Measurements from ENCODE around the gene JAKMIP2. TPM values are rescaled to one million over a fixed set of nuclear protein-coding genes. Genes with fewer than 3 reads are reported as not detected.

JAKMIP2 gene
- polyA plus RNA-seq, 1 of the 3 experiments (the other 2 are of a cell fraction), result 2.1 TPM

DNA sequence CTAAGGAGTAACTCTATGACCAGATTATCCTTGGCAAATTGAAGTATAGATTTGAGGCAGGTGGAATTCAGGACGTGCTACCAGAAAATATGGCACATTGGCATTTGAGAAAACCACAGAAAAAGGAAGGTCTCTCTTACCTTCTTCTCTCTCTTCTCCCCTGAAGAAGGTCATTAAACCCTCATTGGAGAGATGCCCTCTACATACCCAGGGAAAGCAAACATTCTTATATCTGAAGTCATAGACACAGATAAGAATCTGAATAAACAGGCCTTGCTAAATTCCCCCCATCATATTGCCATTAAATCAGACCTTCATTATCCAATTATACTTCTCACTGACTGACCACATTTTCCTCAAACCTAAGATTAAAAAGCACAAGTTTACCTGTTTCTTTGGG is 31.2 kb upstream of the JAKMIP2 start:
- Histone ChIP-seq H2AFZ (ENCODE audit: low read depth) (no peak overlapping the region), H3K4me2 (no peak overlapping the region), H3K9ac (no peak overlapping the region), H3K4me3 (ENCODE audit: low read depth in 2 of 2, low read length in 1 of 2) (no peak overlapping the region), H3K4me1 (ENCODE audit: control insufficient read depth in 1 of 2, insufficient read depth in 2 of 2, low read depth in 1 of 2, low read length in 1 of 2) (no peaks in the 10 kb centered on the region), H3F3A (replicated peaks; ENCODE audit: insufficient read depth) (no peaks in the 10 kb centered on the region), H3K79me2 (ENCODE audit: insufficient read depth) (no peaks in the 10 kb centered on the region), H4K20me1 (ENCODE audit: insufficient read depth) (no peaks in the 10 kb centered on the region), H3K36me3 (replicated peaks in 1 of 2; ENCODE audit: control insufficient read depth in 1 of 2, insufficient read depth in 2 of 2, low read length in 1 of 2) (no peaks in the 10 kb centered on the region), H3K9me2 (no peaks in the 10 kb centered on the region), H3K9me3 (0 out of 2 replicates have a peak, but pooled peaks cover 4% of the 10 kb centered on the region), H3K27ac (ENCODE audit: low read depth in 2 of 2, low read length in 1 of 2) (no peak overlapping the region), H3K27me3 (ENCODE audit: insufficient read depth) (no peaks in the 10 kb centered on the region)
- ChIA-PET POLR2A (no interaction called here), CTCF (interaction anchor here (1.0 kb wide), 1 partner anchor 9 kb away, joined by 3 read pairs; no protein-coding TSS in a partner anchor)
- TF ChIP-seq USF2 (IDR thresholded peaks at IDR 0.05; ENCODE audit: borderline replicate concordance, low read depth, low read length) (no peak), POLR2AphosphoS5 (IDR thresholded peaks at IDR 0.05; ENCODE audit: low read depth, low read length) (no peak), MXI1 (IDR thresholded peaks at IDR 0.05; ENCODE audit: low read depth, low read length) (no peak), CHD2 (IDR thresholded peaks at IDR 0.05; ENCODE audit: low read length, partially characterized antibody) (no peak), RCOR1 (IDR thresholded peaks at IDR 0.05; ENCODE audit: low read length) (no peak), SMC3 (IDR thresholded peaks at IDR 0.05; ENCODE audit: low read depth, low read length) (no peak), RAD21 (IDR thresholded peaks at IDR 0.05; ENCODE audit: low read length) (no peak), EZH2phosphoT487 (IDR thresholded peaks at IDR 0.05; ENCODE audit: borderline replicate concordance, low read depth) (no peak), EP300 (IDR thresholded peaks at IDR 0.05; ENCODE audit: borderline replicate concordance in 1 of 2, low read depth in 1 of 2, low read length in 1 of 2) (no peak), FOXM1 (IDR thresholded peaks at IDR 0.05; ENCODE audit: low read depth) (no peak), RXRA (IDR thresholded peaks at IDR 0.05; ENCODE audit: borderline replicate concordance, low read depth) (no peak)
- TF ChIP-seq, protein P1, sequence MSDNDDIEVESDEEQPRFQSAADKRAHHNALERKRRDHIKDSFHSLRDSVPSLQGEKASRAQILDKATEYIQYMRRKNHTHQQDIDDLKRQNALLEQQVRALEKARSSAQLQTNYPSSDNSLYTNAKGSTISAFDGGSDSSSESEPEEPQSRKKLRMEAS (IDR thresholded peaks at IDR 0.05; ENCODE audit: low read depth), result no peak
- TF ChIP-seq, protein P2, sequence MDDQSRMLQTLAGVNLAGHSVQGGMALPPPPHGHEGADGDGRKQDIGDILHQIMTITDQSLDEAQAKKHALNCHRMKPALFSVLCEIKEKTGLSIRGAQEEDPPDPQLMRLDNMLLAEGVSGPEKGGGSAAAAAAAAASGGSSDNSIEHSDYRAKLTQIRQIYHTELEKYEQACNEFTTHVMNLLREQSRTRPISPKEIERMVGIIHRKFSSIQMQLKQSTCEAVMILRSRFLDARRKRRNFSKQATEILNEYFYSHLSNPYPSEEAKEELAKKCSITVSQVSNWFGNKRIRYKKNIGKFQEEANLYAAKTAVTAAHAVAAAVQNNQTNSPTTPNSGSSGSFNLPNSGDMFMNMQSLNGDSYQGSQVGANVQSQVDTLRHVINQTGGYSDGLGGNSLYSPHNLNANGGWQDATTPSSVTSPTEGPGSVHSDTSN (IDR thresholded peaks at IDR 0.05), result no peak
- TF ChIP-seq, protein P3, sequence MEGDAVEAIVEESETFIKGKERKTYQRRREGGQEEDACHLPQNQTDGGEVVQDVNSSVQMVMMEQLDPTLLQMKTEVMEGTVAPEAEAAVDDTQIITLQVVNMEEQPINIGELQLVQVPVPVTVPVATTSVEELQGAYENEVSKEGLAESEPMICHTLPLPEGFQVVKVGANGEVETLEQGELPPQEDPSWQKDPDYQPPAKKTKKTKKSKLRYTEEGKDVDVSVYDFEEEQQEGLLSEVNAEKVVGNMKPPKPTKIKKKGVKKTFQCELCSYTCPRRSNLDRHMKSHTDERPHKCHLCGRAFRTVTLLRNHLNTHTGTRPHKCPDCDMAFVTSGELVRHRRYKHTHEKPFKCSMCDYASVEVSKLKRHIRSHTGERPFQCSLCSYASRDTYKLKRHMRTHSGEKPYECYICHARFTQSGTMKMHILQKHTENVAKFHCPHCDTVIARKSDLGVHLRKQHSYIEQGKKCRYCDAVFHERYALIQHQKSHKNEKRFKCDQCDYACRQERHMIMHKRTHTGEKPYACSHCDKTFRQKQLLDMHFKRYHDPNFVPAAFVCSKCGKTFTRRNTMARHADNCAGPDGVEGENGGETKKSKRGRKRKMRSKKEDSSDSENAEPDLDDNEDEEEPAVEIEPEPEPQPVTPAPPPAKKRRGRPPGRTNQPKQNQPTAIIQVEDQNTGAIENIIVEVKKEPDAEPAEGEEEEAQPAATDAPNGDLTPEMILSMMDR (IDR thresholded peaks at IDR 0.05), result no peak
- 22% methylated on average over 1 of the region's 1 CpG for WGBS (ENCODE audit: low lambda C conversion rate)
- DNase-seq, result no peak
